ENCODE measurements around the gene BNIP5.

GRCh38 chr6:36331381-36331780, 5.3 kb downstream of the BNIP5 start:
- TF ChIP-seq CTCF (IDR thresholded peaks at IDR 0.05) (no peak), EZH2 (IDR thresholded peaks at IDR 0.05) (no peak)
